CD14-positive monocyte (primary cell): ENCODE measurements around the gene NRSN1. TPM values are rescaled to one million over a fixed set of nuclear protein-coding genes. Genes with fewer than 3 reads are reported as not detected.

Experiments
- DNase-seq, 3 donors: peaks; one replicate each; pipeline ENCODE4 v3.0.0-alpha.2; 2011 to 2022
- H2AFZ ChIP-seq: 2 replicates; pipeline ENCODE4 v1.6.0; 2012; ENCODE audit warnings: mild to moderate bottlenecking, low read depth, low read length, inconsistent platforms; ENCODE audit not compliant: insufficient read depth, poor library complexity, severe bottlenecking
- H3K27ac ChIP-seq, 2 donors: 1 replicate in 1 of 2; 2 replicates in 1 of 2; pipeline ENCODE4 v1.5.1; 2012 to 2013; ENCODE audit warnings: low read length in 2 of 2, control low read depth in 1 of 2, inconsistent platforms in 1 of 2, low read depth in 1 of 2, mild to moderate bottlenecking in 1 of 2
- H3K27me3 ChIP-seq, 2 donors: one replicate each; pipeline versions ENCODE4 v1.6.0 to v1.6.1; 2011 to 2013; ENCODE audit warnings: low read length in 2 of 2; ENCODE audit not compliant: control insufficient read depth in 2 of 2, insufficient read depth in 2 of 2
- H3K36me3 ChIP-seq, 2 donors: replicated peaks in 1 of 2; 1 replicate in 1 of 2; 2 replicates in 1 of 2; pipeline versions ENCODE4 v1.5.1 to v1.6.1; 2012 to 2013; ENCODE audit warnings: low read length in 2 of 2, control low read depth in 1 of 2, inconsistent platforms in 1 of 2, mild to moderate bottlenecking in 1 of 2; ENCODE audit not compliant: insufficient read depth in 2 of 2, control insufficient read depth in 1 of 2
- H3K4me1 ChIP-seq, 2 donors: 1 replicate in 1 of 2; 2 replicates in 1 of 2; pipeline versions ENCODE4 v1.5.1 to v1.6.1; 2012 to 2013; ENCODE audit warnings: low read length in 2 of 2, control low read depth in 1 of 2, inconsistent platforms in 1 of 2, mild to moderate bottlenecking in 1 of 2, moderate library complexity in 1 of 2; ENCODE audit not compliant: insufficient read depth in 2 of 2, control insufficient read depth in 1 of 2
- H3K4me2 ChIP-seq: replicated peaks from 2 replicates; pipeline ENCODE3; 2012; ENCODE audit warnings: low read length, moderate library complexity, mild to moderate bottlenecking; ENCODE audit not compliant: poor library complexity, severe bottlenecking; ENCODE audit errors: extremely low read depth
- H3K4me3 ChIP-seq, 3 experiments: fragments of 200-600 bp in 1 of 3; sonication (generic) in 1 of 3; replicated peaks in 1 of 3; 1 replicate in 2 of 3; 2 replicates in 1 of 3; pipeline ENCODE4 v1.5.1; 2011 to 2013; ENCODE audit warnings: low read length in 3 of 3, mild to moderate bottlenecking in 3 of 3, control low read depth in 2 of 3, low read depth in 2 of 3, inconsistent platforms in 1 of 3, moderate library complexity in 1 of 3
- H3K79me2 ChIP-seq: 2 replicates; pipeline ENCODE4 v1.6.0; 2012; ENCODE audit warnings: mild to moderate bottlenecking, control low read depth, inconsistent platforms, low read length, moderate library complexity; ENCODE audit not compliant: insufficient read depth
- H3K9ac ChIP-seq: 2 replicates; pipeline ENCODE4 v1.6.0; 2017; ENCODE audit warnings: low read length, mild to moderate bottlenecking; ENCODE audit not compliant: insufficient read depth, poor library complexity, severe bottlenecking
- H3K9me3 ChIP-seq, 2 donors: replicated peaks in 1 of 2; 1 replicate in 1 of 2; 2 replicates in 1 of 2; pipeline versions ENCODE4 v1.5.1 to v1.6.1; 2012 to 2013; ENCODE audit warnings: low read length in 2 of 2, control low read depth in 1 of 2; ENCODE audit not compliant: control insufficient read depth in 1 of 2, insufficient read depth in 1 of 2
- H4K20me1 ChIP-seq: 2 replicates; pipeline ENCODE4 v1.6.0; 2012; ENCODE audit warnings: mild to moderate bottlenecking, low read length, control low read depth, moderate library complexity; ENCODE audit not compliant: insufficient read depth
- H3K27ac Mint-ChIP-seq, 7 donors: one replicate each; pipeline ENCODE4 v1.8.0; 2020; ENCODE audit warnings: mild to moderate bottlenecking in 7 of 7, mixed read lengths in 7 of 7, moderate library complexity in 6 of 7, inconsistent platforms in 2 of 7
- H3K27me3 Mint-ChIP-seq, 3 donors: one replicate each; pipeline ENCODE4 v1.8.0; 2021 to 2022; ENCODE audit warnings: low read depth in 3 of 3, mild to moderate bottlenecking in 3 of 3, mixed read lengths in 3 of 3, moderate library complexity in 3 of 3, inconsistent platforms in 1 of 3
- H3K36me3 Mint-ChIP-seq, 2 donors: one replicate each; pipeline ENCODE4 v1.8.0; 2020; ENCODE audit warnings: mixed read lengths in 2 of 2, inconsistent platforms in 1 of 2, mild to moderate bottlenecking in 1 of 2
- H3K4me1 Mint-ChIP-seq: one replicate; pipeline ENCODE4 v1.8.0; 2020; ENCODE audit warnings: mild to moderate bottlenecking, mixed read lengths
- H3K4me3 Mint-ChIP-seq, 2 donors: one replicate each; pipeline ENCODE4 v1.8.0; 2020; ENCODE audit warnings: mild to moderate bottlenecking in 2 of 2, mixed read lengths in 2 of 2, moderate library complexity in 1 of 2
- H3K9me3 Mint-ChIP-seq, 7 donors: one replicate each; pipeline ENCODE4 v1.8.0; 2020 to 2022; ENCODE audit warnings: mixed read lengths in 7 of 7, mild to moderate bottlenecking in 6 of 7, moderate library complexity in 6 of 7, inconsistent platforms in 2 of 7
- WGBS: methylation state at CpG from one replicate; pipeline ENCODE4 v1.1.5; 2013; ENCODE audit warnings: missing lambda C conversion rate; ENCODE audit not compliant: insufficient coverage; 5-methylcytosine and 5-hydroxymethylcytosine counted together
- intact Hi-C, 2 donors: fragments of 100-400 bp; cut with micrococcal nuclease; formaldehyde crosslinking; loops; one replicate each; pipeline versions ENCODE4 v1.15.0 to v1.15.1; 2023
- polyA plus RNA-seq, 3 donors: library from polyadenylated mRNA; depleted of rRNA in 1 of 3; unstranded in 2 of 3; stranded (reverse) in 1 of 3; fragments of 300-500 nt in 2 of 3; fragments of >200 nt in 1 of 3; fragmentation: Illumina TruSeq in 2 of 3; gene quantifications; 1 replicate in 2 of 3; 2 replicates in 1 of 3; pipeline ENCODE4 v1.2.3, GENCODE V29; 2012 to 2021
- TF ChIP-seq, protein P1 (sequence below): fragments of 200-600 bp; IDR thresholded peaks from one replicate; pipeline ENCODE4 v1.8.0; 2022; ENCODE audit warnings: antibody characterized with exemption, mild to moderate bottlenecking

The NRSN1 gene
- polyA plus RNA-seq, 3 donors: not detected

DNA sequence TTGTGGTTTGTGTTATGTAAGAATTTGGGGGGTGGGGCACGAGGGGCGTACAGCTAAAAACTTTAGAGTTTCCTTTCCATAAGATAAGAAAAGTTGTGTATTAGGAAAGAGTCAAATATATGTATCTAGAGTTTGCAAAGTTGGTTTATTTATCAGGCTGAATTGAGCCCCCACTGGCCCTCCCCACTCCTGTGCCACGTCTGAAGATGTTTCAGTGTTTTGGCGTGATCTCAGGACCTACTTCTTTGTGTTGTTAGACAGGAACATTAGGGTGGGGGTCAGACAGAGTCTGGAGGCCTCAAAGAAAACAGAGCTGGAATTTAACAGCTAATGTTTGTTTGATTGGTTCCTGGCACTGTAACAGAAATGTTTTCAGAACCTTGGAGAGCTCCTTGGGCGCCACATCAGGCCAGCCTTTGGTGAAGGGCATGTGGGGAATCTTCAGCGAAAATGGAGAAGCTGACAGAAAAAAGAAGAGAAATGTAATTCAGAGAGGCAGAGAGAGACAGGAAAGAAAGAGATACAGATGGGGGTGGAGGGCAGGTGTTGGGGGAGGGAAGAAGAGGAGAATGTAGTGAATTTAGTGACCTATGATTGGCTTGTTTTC is 674 bp downstream of the NRSN1 start:
- no peak overlapping the region for H3K4me3 ChIP-seq
- H3K4me2 ChIP-seq: no peak overlapping the region
- H3K36me3 ChIP-seq: no peaks in the 10 kb centered on the region
- no peaks in the 10 kb centered on the region for H4K20me1 ChIP-seq
- 0% methylated on average over 3 of the region's 6 CpGs for WGBS
- H3K36me3 Mint-ChIP-seq: no peaks in the 10 kb centered on the region
- peak overlapping the region in 1 of 2 donors; percentile 43 for H3K4me3 Mint-ChIP-seq
- no peak overlapping the region for H3K9ac ChIP-seq
- intact Hi-C loops: no loop called here
- H3K27ac Mint-ChIP-seq: peak overlapping the region in 2 of 7 donors; percentile 13 to 31
- TF ChIP-seq, protein P1, sequence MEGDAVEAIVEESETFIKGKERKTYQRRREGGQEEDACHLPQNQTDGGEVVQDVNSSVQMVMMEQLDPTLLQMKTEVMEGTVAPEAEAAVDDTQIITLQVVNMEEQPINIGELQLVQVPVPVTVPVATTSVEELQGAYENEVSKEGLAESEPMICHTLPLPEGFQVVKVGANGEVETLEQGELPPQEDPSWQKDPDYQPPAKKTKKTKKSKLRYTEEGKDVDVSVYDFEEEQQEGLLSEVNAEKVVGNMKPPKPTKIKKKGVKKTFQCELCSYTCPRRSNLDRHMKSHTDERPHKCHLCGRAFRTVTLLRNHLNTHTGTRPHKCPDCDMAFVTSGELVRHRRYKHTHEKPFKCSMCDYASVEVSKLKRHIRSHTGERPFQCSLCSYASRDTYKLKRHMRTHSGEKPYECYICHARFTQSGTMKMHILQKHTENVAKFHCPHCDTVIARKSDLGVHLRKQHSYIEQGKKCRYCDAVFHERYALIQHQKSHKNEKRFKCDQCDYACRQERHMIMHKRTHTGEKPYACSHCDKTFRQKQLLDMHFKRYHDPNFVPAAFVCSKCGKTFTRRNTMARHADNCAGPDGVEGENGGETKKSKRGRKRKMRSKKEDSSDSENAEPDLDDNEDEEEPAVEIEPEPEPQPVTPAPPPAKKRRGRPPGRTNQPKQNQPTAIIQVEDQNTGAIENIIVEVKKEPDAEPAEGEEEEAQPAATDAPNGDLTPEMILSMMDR: no peak
- peaks cover 0 to 4% (median 0%) of the 10 kb centered on the region in 7 donors for H3K9me3 Mint-ChIP-seq
- no peaks in the 10 kb centered on the region for H3K9me3 ChIP-seq
- H3K27ac ChIP-seq: no peak overlapping the region
- H3K4me1 ChIP-seq: no peaks in the 10 kb centered on the region
- no peak for DNase-seq
- no peaks in the 10 kb centered on the region for H3K79me2 ChIP-seq
- peaks cover 3 to 13% (median 12%) of the 10 kb centered on the region in 3 donors for H3K27me3 Mint-ChIP-seq
- no peak overlapping the region for H2AFZ ChIP-seq
- peaks cover 0 to 4% of the 10 kb centered on the region in 2 donors for H3K27me3 ChIP-seq
- H3K4me1 Mint-ChIP-seq: peaks cover 4% of the 10 kb centered on the region

DNA sequence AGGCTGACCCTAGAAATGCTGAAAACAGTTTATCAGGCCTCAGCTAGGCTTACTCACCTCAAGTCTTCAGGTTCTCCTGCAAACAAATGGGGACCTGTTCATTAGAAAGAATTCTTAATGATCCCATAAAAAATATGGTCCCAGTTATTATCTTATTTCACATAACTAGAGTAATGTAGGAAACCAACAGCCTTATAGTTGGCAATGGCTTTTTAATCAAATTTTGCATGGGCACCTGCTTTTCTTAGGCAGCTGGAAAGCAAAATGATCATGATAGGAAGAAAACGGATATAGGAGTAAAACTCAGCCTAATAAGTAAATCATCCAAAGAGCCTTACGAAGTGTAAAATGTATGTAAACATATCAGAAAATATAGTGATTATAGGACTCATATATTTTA is 1.3 kb downstream of the NRSN1 start:
- Histone ChIP-seq H3K36me3 (no peaks in the 10 kb centered on the region), H3K9me3 (no peaks in the 10 kb centered on the region), H3K4me1 (no peaks in the 10 kb centered on the region), H3K4me2 (no peak overlapping the region), H3K27me3 (peaks cover 0 to 4% of the 10 kb centered on the region in 2 donors), H3K79me2 (no peaks in the 10 kb centered on the region), H3K9ac (no peak overlapping the region), H4K20me1 (no peaks in the 10 kb centered on the region), H3K27ac (no peak overlapping the region), H2AFZ (no peak overlapping the region), H3K4me3 (no peak overlapping the region)
- H3K27me3 Mint-ChIP-seq: peaks cover 3 to 13% (median 12%) of the 10 kb centered on the region in 3 donors
- intact Hi-C loops: no loop called here
- H3K9me3 Mint-ChIP-seq: peaks cover 0 to 4% (median 0%) of the 10 kb centered on the region in 7 donors
- peaks cover 4% of the 10 kb centered on the region for H3K4me1 Mint-ChIP-seq
- DNase-seq: no peak
- TF ChIP-seq, protein P1: no peak
- no CpG with 5 or more reads among the region's 2 CpGs for WGBS
- H3K27ac Mint-ChIP-seq: no peak overlapping the region
- H3K4me3 Mint-ChIP-seq: no peak overlapping the region
- no peaks in the 10 kb centered on the region for H3K36me3 Mint-ChIP-seq
